ENCODE results near the gene NDST1.

NDST1 gene

DNA sequence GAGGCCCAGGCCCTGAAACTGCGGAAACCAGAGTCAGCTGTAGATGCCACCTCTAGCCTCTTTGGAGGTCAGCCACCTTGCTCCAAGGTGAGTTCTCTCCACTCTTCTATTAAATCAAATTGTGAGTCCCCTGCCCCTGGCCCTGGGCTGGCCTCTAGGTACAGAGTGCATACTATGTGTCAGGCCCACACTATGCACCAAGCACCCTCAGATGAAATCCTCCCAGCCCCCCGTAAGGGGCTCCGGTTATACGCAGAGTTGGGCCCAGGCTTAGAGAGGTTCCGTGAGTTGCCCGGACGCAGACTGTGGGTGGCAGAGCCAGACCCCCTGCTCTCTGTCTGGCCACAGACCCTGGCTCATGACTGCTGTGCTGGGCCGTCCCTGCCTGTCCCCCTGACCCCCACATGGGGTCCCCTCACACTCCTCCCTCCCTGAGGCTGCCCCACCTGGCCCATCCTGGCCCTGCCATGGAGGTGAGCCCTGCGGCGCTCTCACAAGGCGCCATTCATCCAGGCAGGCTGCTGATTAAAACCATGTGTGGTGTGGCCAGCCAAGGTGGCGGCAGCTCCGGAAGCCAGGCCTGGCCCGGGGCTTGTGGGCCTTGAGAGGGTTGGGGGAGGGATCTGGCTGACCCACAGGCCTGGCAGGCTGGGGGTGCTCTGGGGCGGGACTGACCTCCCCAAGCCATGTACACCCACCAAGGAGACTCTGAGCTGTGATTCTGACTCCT lies 67.1 kb downstream of the NDST1 start:
- no peak for DNase-seq

DNA sequence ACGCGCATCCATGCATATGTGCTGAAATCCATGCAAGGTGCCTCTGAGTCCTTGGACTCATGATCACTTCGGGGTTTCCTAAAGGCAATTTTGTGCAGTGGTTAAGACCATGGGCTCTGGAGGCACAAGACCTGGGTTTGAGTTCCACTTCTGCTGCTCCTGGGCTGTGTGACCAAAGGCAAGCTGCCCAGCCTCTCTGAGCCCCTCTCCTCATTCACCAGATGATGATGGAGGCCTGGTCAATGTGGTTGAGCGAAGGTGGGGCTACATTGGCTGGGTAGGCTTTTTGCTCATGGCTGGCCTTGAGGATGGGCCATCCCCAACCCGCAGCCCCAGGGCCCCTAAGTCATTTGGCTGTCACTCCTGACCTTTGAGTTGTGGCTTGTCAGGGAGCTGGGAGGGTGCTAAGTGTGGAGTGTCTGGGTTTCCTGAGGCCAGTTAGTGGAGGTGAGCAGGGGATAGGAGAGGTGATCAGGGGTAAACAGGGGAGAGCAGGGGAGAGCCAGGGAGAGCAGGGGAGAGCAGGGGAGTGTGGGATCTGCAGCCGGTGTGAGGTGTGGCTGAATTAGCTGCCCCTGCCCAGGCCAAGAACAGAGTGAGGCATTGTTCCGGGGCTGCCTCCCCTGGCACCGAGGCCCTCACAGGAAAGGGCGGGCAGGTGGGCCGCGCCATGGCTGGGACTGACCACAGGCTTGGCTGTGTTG lies 68.0 kb downstream of the NDST1 start:
- DNase-seq, result no peak

DNA sequence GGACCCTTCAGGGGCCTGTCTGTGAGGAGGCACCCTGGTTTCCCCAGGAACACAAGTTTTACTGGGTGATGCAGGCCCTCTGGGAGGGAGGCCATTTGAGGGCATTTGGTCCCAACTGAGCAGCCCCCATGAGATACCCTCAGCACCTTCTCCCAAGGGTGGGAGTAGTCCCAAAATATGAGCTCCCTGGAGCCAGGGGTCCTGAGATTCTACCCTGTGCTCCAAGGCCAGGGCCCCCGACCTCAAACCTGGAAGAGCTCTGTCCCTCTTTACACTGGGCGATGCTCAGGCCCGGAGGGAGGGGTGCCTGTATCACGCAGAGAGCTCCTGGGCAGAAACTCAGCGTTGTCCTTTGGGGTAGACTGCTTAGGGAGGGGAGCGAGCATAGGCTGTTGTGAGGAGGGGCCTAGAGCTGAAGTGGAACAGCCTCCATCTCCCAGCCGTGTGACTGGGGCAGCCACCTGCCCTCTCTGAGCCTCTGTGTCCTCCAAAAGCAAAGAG lies 68.6 kb downstream of the NDST1 start:
- DNase-seq, result no peak

DNA sequence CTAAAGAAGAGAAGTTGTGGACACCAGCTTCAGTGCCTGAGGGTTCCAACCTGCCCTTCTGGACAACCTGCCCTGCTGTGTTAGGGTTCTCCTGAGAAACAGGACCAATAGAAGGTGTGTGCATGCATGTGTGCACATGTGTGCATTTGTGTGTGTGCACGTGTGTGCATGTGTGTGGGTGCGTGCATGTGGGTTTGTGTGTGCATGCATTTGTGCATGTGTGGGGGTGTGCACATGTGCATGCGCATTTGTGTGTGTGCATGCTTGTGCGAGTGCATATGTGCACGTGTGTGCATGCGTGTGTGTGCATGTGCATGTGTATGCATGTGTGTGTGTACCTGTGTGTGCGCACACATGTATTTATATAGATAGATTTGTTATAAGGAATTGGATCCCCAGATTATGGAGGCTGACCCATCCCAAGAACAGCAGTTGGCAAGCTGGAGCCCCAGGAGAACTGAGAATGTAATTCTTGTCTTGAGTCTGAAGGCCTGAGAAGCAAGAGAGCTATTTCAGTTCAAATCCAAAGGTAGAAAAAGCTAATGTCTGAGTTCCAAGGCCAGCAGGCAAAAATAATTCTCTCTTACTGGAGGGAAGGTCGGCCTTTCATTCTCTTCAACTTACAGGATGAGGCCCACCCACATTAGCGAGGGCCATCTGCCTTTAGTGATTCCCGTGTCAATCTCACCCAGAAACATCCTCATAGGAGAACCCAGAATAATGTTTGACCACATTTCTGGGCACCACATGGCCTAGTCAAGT lies 69.6 kb downstream of the NDST1 start:
- DNase-seq, result no peak

DNA sequence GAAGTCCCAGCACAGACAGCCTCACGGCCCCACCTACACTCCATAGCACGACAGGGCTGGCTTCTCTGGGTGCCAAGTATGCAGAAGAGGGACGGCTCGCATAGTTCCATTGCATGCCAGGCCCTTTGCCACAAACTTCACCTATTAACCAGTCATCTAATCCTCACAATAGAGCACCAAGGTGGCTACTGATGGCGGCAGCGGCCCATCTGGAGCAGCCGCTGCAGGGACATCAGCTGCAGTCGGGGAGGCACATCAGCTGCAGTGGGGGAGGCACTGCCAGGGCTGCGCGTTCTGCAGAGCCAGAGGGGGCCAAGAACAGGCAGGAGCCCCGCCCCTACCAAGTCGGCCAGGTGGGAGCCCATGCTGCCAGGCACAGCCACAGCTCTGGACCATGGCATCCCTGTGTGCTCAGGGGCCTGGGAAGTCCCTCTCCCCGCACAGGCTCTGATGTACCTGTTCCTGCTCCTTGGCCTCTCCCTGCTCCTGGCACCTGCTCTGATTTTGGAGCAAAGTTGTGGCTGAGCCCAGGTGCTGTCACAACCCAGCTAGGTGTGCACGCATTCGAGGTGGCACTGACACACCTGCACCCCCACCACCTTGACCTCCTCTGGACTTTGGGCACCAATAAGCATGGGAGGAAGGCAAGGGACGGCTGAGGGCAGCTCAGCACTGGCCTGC lies 71.0 kb downstream of the NDST1 start:
- DNase-seq, result no peak

DNA sequence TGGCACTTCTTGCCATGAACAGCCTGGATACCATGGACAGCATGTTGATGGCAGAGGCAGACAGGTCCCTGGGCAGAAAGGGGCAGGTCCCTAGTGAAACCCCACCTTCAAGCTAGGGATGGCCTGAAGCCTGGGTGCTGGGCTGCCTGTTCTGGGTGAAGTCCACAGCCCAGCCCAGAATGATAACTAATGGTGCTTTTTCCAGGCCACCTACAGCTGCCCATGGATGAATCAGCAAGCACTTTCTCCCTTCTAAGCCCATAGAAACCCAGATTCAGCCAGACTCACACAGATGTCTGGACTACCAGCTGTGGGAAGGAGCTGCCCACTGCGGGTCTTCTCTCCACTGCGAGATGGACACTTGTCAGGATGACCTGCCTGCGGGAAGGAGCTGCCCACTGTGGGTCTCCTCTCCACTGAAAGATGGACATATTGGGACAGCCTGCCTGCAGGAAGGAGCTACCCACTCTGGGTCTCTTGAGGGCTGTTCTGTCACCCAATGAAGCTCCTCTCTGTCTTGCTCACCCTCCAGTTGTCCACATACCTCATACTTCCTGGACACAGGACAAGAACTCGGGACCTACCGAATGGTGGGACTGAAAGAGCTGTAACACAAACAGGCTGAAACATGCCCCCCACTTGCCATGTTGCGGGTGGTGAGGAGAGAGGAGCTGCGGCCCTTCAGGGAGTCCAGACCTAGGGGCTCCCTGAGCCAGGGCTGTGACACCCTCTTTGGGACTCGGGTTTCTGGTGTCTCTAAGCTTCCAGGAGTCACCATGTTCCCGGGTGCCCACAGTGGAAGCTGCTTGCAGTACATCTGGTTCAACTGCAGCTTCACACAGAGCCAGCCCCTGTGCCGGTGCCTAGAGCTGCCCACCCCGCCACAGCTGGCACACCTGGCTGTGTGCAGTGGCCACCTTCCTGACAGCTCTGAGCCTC lies 71.8 kb downstream of the NDST1 start:
- DNase-seq, result no peak

DNA sequence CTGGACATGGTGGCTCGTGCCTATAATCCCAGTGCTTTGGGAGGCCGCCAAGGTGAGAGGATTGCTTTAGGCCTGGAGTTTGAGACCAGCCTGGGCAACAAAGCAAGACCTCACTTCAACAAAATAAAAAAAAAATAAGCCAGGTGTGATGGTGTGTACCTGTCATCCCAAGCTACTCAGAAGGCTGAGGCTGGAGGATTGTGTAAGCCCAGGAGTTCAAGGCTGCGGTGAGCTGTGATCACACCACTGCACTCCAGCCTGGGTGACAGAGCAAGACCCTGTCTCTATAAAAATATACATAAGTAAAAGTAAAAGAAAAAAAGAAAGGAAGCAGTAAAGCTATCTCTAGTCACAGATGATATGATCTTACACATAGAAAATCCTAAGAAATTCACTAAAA lies 73.0 kb downstream of the NDST1 start:
- DNase-seq, result no peak

DNA sequence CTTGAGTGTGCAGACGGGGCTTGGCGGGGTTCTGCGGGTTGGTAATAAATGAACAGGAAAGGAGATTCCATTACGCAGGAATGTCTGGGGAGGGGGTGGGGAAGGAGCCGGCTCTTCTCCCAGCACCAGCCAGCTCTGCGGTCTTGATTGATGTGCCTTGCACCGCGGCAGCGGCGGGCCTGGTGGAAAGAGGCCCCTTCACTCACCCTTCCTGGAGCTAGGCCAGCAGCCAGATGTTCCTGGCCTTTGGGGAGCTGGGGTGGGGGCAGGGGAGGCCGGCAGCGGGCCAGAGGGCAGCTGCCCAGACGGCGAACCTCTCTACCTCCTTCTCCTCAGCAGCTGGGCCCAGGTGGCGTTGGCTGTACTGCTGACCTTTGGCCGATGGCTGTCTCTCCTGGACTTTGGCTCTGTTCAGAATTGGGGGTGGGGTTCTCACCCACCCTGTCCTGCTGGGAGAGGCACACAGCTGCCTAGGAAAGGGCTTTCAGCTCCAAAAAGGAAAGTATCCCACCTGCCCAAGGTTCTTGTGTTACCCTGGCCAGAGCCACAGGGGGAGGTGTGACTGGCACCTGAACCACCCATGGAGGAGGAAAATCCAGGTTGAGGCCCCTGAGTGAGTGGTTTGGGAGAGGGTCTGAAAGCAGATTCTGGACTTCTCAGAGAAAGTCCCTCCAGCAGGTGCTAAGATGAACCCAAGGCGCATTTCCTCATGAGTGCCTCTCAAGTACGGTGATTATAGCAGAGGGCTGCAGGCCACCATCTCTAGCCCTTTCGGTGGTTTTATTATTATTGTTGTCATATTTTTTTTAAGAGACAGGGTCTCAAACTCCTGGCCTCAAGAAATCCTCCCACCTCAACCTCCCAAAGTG lies 74.5 kb downstream of the NDST1 start:
- no peak for DNase-seq

DNA sequence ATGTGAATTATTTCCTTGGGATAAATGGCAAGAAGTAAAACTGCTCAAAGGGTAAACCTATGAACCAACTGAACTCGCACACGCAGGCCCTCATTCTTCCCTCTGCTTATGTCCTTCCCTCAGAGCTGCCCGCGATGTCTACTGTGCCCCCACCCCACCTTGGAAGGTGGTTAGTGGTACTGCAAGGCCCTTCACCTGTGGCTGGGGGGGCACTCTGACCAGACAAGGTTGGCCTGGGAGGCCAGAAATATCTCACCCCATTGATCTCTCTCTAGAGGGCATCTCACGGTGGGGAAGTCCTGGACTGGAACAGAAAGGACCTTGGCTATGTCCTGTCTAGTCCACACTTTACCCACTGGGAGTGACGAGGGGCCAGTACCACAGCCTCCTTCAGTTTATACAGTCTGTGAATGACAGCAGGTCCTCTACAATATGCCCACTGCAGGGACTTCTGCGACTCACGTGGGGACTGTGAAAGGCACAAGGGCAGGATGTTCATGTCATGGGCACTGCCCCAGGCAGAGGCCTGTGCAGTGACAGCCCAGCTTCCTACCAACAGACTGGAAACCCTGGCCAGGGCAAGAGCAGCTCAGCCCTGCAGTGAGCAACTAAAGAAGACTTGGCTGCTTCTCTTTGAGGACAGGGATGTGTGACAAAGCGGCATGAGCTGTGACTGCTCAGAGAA lies 75.8 kb downstream of the NDST1 start:
- no peak for DNase-seq

DNA sequence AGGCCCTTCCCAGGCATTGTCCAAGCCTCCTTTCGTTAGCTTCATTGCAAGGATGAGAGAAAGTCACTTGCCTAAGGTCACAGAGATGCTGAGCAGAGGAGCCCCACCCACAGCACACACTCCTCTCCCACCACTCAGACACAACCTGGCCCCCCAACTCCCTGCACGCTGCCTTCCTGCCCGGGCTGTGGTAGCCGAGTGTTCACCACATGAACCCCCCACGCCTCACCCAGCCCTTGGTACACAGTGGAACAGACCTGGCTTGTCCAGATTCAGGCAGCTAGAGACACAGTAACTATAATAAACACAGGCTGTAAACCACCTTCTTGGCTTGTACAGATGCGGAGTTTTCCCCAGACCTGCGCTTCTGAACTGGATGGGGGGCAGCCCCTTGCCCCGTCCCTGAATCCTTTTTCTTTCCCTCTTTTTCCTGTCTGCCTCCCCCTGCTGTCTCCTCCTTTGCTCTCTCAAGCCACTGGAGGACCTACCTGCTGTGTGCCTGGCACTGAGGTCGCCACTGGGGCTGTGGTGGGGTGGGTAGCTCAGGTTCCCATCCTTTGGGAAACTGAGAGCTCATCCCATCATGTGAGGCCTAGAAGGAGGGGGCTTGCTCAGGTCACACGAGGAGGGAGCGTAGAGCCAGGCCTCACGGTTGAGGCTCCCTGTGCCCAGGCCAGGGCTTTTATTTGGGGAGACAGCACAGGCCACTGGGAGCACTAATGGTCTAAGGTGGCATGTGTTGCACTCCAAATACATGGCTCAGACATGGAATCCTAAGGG lies 76.8 kb downstream of the NDST1 start:
- no peak for DNase-seq

DNA sequence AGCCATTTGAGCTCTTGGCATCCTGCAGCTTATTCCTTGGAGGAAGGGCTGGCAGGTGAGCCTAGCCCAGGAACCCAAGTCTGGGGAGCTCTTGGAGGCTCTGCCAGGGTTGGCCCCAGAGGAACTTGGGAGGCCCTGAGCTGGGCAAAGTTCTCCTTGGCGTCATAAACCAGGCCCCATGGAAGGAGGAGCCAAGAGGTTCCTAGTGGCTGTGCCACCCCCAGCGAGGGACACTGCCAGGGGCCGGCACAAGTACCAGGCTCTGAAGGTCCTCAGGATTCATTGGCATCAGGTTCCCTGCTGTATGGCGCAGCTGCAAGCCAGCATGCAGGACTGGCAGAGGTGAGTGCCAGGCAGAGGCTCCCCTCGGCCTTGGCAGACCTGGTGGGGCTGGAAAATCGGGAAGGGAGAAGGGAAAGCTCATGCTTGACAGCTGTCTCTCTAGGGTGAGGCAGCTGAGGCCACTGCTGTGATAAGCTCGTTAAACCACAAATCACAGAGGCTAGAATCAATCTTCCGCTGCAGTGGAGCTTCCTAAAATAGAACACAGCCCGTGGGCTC lies 77.9 kb downstream of the NDST1 start:
- no peak for DNase-seq

DNA sequence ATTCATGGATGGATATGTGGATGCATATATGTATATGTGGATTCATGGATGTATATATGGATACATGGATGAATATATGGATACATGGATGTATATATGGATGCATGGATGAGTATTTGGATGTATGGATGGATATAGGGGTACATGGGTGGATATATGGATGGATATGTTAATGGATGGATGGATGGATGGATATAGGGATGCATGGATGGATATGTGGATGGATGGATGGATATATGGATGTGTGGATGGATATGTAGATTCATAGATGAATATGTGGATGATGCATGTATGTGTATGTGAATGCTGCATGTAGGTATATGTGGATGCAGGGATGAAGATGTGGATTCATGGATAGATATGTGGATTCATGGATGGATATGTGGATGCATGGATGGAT lies 79.1 kb downstream of the NDST1 start:
- DNase-seq, result no peak

DNA sequence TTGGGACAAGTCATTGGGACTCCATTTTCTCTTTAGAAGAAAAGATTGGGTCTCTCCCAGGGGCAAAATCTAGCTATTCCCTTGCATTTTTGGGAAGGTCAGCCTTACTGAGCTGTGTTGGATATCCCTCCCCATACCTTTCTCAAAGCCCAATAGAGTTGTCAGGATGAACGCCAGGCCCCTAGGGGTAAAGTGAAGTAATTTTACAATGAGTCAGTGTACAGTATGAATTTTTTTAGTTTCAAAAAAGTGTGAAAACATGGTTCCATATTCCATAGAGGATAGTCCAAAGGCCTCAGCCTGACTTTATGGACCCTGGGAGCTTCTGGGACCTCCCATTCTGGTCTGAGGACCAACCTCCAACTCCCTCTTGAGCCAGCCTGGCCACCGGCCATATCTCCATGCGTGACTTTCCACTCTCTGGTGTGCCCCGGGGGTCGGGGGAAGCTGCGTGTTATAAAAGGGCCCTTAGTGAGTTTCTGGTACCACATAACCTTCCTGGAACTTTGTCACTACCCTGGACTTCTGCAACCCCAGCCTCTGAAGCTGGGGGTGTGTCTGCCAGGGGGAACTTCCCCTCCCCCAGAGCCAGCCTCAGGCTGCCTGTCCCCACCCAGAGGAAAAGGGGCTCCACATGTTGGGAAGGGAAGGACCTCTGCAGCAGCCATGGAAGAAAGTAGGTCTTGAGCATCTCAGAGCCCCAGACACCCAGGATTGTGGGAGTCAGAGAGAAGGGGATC lies 80.1 kb downstream of the NDST1 start:
- DNase-seq, result no peak

DNA sequence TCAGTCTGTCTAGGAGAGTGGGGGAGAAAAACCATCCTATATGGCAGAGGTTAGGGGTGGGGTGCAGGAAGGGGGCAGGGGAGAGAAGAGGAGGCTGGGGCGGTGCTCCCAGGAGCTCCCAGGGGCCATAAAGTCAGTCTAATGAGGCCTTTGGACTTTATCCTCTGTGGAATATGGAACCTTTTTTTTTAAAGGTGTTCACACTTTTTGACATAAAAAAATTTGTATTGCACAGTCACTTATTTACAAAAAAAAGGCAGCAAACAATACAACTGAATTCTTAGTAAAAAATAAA lies 80.6 kb downstream of the NDST1 start:
- DNase-seq, result no peak

DNA sequence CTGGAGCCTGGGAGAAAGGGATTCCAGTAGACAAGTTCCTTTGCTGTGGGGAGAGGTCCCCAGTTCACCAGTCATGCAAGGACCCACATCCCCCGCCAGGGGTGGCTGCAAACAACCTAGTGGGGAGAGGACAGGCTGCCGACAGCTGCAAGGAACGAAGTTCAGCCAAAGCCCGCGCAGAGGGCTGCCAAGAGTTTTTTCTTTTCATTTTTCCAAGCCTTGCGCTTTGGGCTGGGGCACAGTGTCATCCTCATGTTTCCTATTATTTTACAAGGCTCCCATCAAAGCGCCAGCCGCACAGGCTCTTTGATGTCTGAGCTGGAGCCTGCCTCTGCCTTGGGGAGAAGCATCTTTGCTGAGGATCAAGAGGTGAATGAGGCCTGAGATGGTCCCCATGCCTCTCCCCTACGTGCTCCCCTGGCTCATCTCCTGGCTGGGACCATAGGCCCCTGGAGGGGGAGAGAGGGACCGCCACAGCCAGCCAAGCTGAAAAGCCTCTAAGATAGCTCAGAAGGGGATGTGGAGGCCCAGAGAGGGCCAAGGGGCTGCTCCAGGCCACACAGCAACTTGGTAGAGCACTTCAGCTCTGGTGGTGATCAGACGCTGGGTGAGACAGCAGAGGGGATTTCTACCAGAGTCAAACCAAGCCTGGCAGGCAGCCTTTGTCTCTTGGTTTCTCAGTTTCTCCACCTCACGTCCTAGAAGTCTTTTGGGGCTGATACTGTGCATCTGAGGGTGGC lies 82.1 kb downstream of the NDST1 start:
- no peak for DNase-seq

DNA sequence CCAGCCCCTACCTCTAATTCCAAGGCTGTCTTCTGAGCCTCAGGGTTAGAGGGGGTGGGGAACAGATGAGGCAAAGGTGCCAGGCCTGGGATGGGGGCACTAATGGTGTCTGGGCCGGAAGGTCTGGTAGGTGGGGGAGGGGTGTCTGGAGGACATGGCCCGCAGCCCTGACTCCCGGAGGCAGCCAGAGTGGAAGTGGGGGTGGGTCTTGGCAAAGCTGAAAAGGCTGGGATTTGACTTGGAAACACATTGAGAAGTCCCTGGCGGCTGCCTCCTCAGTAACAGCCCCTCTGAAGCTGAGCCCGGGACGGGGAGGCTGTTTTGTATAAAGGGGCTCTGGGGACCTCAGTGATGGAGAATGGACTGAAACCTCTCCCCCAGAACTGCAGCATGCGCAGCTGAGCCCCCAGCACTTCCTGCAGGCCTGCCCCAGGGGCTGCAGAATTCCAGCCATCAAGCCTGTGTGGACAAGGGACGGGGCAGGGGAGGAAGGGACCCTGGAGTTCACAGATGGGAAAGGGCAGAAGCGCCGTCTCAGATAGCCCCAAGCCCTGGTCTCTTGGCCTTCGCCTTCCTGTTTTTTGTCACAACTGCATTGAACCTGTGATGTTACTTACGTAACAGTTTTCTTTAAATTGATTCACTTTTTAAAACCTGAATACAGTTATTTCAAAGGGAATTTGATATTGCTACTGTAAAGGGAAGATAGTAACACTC lies 83.2 kb downstream of the NDST1 start:
- DNase-seq, result no peak

DNA sequence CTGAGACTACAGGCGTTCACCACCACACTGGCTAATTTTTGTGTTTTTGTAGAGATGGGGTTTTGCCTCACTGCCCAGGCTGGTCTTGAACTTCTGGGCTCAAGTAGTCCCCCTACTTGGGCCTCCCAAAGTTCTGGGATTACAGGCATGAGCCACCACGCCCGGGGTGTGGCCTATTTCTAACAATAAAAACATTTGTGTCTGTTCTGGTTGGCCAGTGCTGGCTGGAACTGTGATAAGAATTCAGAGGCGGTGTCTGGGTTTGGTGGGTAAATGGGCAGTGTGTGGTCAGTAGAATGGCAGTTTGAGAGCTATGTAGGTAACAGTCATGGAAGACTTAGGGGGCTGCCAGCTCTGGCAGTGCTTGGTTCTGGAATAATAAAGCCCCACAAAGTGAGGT lies 85.7 kb downstream of the NDST1 start:
- DNase-seq, result no peak

All from activated naive CD4-positive, alpha-beta T cell treated with Interleukin-2 at 50 U/mL for 16 hours (primary cell).